HepG2 (cell line): ENCODE data around the gene CCS.

Experiments used
- SMAD9 ChIP-seq: sonication (generic); formaldehyde crosslinking; IDR thresholded peaks from 2 replicates; pipeline ENCODE4 v1.5.1; 2020; ENCODE audit warnings: mild to moderate bottlenecking, missing genetic modification reagents
- TEAD3 ChIP-seq: optimal IDR thresholded peaks from 2 replicates; pipeline ENCODE3; 2016; ENCODE audit warnings: borderline replicate concordance

- TF ChIP-seq TEAD3 (CRISPR knock-in tag) (no peak), SMAD9 (CRISPR knock-in tag) (no peak)
Observed at GRCh38 chr11:66546368-66546965, 46.5 kb upstream of the CCS start, which contains the start of gene ACTN3.
